ENCODE results near the gene SLC1A2. TPM values are rescaled to one million over a fixed set of nuclear protein-coding genes. Genes with fewer than 3 reads are reported as not detected.
A peak's percentile ranks its signal among the peaks of the same experiment; 100 is the strongest.

The SLC1A2 gene
- total RNA-seq, 3 donors from 2014 or later: 0.32 to 23.7 (median 10.5) TPM

GRCh38 chr11:35214792-35215193 is 204.6 kb downstream of the SLC1A2 start:
- intact Hi-C loops (cut with DNase I; ENCODE audit: low total_unique reads): no loop called here

GRCh38 chr11:35214226-35214770 is 205.1 kb downstream of the SLC1A2 start:
- intact Hi-C loops (cut with DNase I; ENCODE audit: low total_unique reads): no loop called here
- no peak overlapping the region for H3K27ac ChIP-seq

More at GRCh38 chr11:35214792-35215193, 204.6 kb downstream of the SLC1A2 start:
- no peaks in the 10 kb centered on the region for H3K36me3 ChIP-seq
- no peaks in the 10 kb centered on the region for H3K9me3 ChIP-seq
- H3K27me3 ChIP-seq: no peaks in the 10 kb centered on the region
- peaks cover 0 to 7% of the 10 kb centered on the region in 2 donors for H3K4me1 ChIP-seq
- no peak overlapping the region for H3K4me3 ChIP-seq
- H3K27ac ChIP-seq: no peak overlapping the region
- no peak for DNase-seq (ENCODE audit: low spot score in 2 of 2)
- TF ChIP-seq POLR2AphosphoS5 (IDR thresholded peaks at IDR 0.05): no peak
- TF ChIP-seq POLR2A (IDR thresholded peaks at IDR 0.05): no peak
- no peak for TF ChIP-seq CTCF (IDR thresholded peaks at IDR 0.05)

GRCh38 chr11:35211952-35212351 is 207.4 kb downstream of the SLC1A2 start:
- no peaks in the 10 kb centered on the region for H3K9me3 ChIP-seq
- intact Hi-C loops (cut with DNase I; ENCODE audit: low total_unique reads): no loop called here
- peak overlapping the region in 1 of 2 donors; percentile 22 for H3K27ac ChIP-seq
- no peaks in the 10 kb centered on the region for H3K36me3 ChIP-seq
- no peaks in the 10 kb centered on the region for H3K27me3 ChIP-seq
- no peak for DNase-seq (ENCODE audit: low spot score in 2 of 2)
- TF ChIP-seq CTCF (IDR thresholded peaks at IDR 0.05): no peak
- no peak for TF ChIP-seq POLR2AphosphoS5 (IDR thresholded peaks at IDR 0.05)
- TF ChIP-seq POLR2A (IDR thresholded peaks at IDR 0.05): no peak
- no peak overlapping the region for H3K4me3 ChIP-seq
- peaks cover 0 to 2% of the 10 kb centered on the region in 2 donors for H3K4me1 ChIP-seq

More at GRCh38 chr11:35214226-35214770, 205.1 kb downstream of the SLC1A2 start:
- Histone ChIP-seq H3K4me3 (no peak overlapping the region), H3K9me3 (no peaks in the 10 kb centered on the region), H3K36me3 (no peaks in the 10 kb centered on the region), H3K4me1 (peaks cover 0 to 7% of the 10 kb centered on the region in 2 donors), H3K27me3 (no peaks in the 10 kb centered on the region)
- TF ChIP-seq POLR2A (IDR thresholded peaks at IDR 0.05): no peak
- no peak for TF ChIP-seq CTCF (IDR thresholded peaks at IDR 0.05)
- TF ChIP-seq POLR2AphosphoS5 (IDR thresholded peaks at IDR 0.05): no peak
- no peak for DNase-seq (ENCODE audit: low spot score in 2 of 2)

GRCh38 chr11:35210876-35211546 is 208.3 kb downstream of the SLC1A2 start:
- H3K36me3 ChIP-seq: no peaks in the 10 kb centered on the region
- intact Hi-C loops (cut with DNase I; ENCODE audit: low total_unique reads): no loop called here
- no peaks in the 10 kb centered on the region for H3K27me3 ChIP-seq

More at GRCh38 chr11:35210876-35211546, 208.3 kb downstream of the SLC1A2 start:
- no peak for DNase-seq (ENCODE audit: low spot score in 2 of 2)
- Histone ChIP-seq H3K4me3 (no peak overlapping the region), H3K9me3 (no peaks in the 10 kb centered on the region), H3K4me1 (no peaks in the 10 kb centered on the region), H3K27ac (peak overlapping the region in 1 of 2 donors; percentile 28)
- TF ChIP-seq POLR2A (IDR thresholded peaks at IDR 0.05): no peak
- no peak for TF ChIP-seq POLR2AphosphoS5 (IDR thresholded peaks at IDR 0.05)
- no peak for TF ChIP-seq CTCF (IDR thresholded peaks at IDR 0.05)

Data from breast epithelium (tissue), 4 donors.